ENCODE results near the gene GALNT10. TPM values are rescaled to one million over a fixed set of nuclear protein-coding genes. Genes with fewer than 3 reads are reported as not detected.

GALNT10 gene
- total and polyA plus RNA-seq, 9 of the 15 experiments (the other 6 are each of a cell fraction or from before 2014, with no cell fraction given): 4.6 to 37.1 (median 13.3) TPM

- Histone ChIP-seq H3K9me1 (ENCODE audit: control insufficient read depth, insufficient read depth, low read length) (no peaks in the 10 kb centered on the region), H3K27me3 (ENCODE audit: control insufficient read depth in 2 of 2, insufficient read depth in 2 of 2, low read length in 2 of 2) (peaks cover 8 to 10% of the 10 kb centered on the region in 2 experiments), H4K20me1 (replicated peaks; ENCODE audit: control insufficient read depth, insufficient read depth, low read length) (0 out of 2 replicates have a peak, but pooled peaks cover 2% of the 10 kb centered on the region), H3K79me2 (ENCODE audit: control insufficient read depth, insufficient read depth, low read length) (no peaks in the 10 kb centered on the region), H3K4me2 (ENCODE audit: insufficient read depth, low read length) (no peak overlapping the region), H3K4me3 (no peak overlapping the region), H3K27ac (ENCODE audit: extremely low read depth, low read depth, low read length) (no peak overlapping the region), H3K36me3 (ENCODE audit: control insufficient read depth, insufficient read depth, low read length) (no peaks in the 10 kb centered on the region), H3K4me1 (replicated peaks in 1 of 2; ENCODE audit: control insufficient read depth in 2 of 2, insufficient read depth in 2 of 2, low read length in 2 of 2) (no peaks in the 10 kb centered on the region), H3K9me3 (replicated peaks; ENCODE audit: control insufficient read depth, insufficient read depth, low read depth, low read length) (no peaks in the 10 kb centered on the region; the same call in 1 of the 2 replicates), H3K9ac (ENCODE audit: insufficient read depth in 1 of 2, low read depth in 2 of 2, low read length in 2 of 2) (no peak overlapping the region), H2AFZ (ENCODE audit: low read depth, low read length) (no peak overlapping the region)
- ChIA-PET POLR2A (interaction anchor here (0.6 to 1.0 kb wide), 3 partner anchors 9 to 1364 kb away, joined by 3 to 4 read pairs (median 4); no protein-coding TSS in a partner anchor), CTCF (ENCODE audit: low intra/inter-chr PET ratio) (no interaction called here)
- no TSS peak for BruUV-seq (replicated peaks)
- WGBS (ENCODE audit: insufficient coverage, low coverage, missing lambda C conversion rate): 2% methylated on average over 5 of the region's 5 CpGs
- no peak for ATAC-seq
- DNase-seq (ENCODE audit: extremely low read depth in 1 of 4, low spot score in 3 of 4): no peak
- intact Hi-C loops (cut with micrococcal nuclease): loop anchor here (5.0 kb wide), 2 partner anchors 394 to 494 kb away; no protein-coding TSS in a partner anchor
- no peak for FAIRE-seq
- in situ Hi-C loops (cut with MboI): loop anchor here (5.0 kb wide), 1 partner anchor 141 kb away; no protein-coding TSS in a partner anchor
- no peak for TF ChIP-seq ZHX1 (conservative IDR thresholded peaks at IDR 0.05; ENCODE audit: low read length)
- no peak for TF ChIP-seq HMG20A (CRISPR knock-in tag; conservative IDR thresholded peaks at IDR 0.05)
- TF ChIP-seq GTF3C2 (IDR thresholded peaks at IDR 0.05; ENCODE audit: borderline replicate concordance, extremely low read depth, insufficient read length): no peak
- no peak for TF ChIP-seq ARID3A (IDR thresholded peaks at IDR 0.05; ENCODE audit: borderline replicate concordance, low read depth, low read length)
- no peak for TF ChIP-seq ZNF780A (CRISPR knock-in tag; IDR thresholded peaks at IDR 0.05)
- no peak for TF ChIP-seq BRCA1 (IDR thresholded peaks at IDR 0.05)
- TF ChIP-seq BRCA1 (CRISPR knock-in tag; IDR thresholded peaks at IDR 0.05): no peak
- no peak for TF ChIP-seq ZC3H8 (IDR thresholded peaks at IDR 0.05)
- TF ChIP-seq EP400 (IDR thresholded peaks at IDR 0.05): no peak
- TF ChIP-seq JUN (IDR thresholded peaks at IDR 0.05; ENCODE audit: borderline replicate concordance, low read depth, low read length): no peak
- TF ChIP-seq JUN (CRISPR knock-in tag; IDR thresholded peaks at IDR 0.05; ENCODE audit: borderline replicate concordance): no peak
- TF ChIP-seq CBX8 (IDR thresholded peaks at IDR 0.05; ENCODE audit: borderline replicate concordance, extremely low read depth, low read depth, low read length, poor library complexity, severe bottlenecking): no peak
- no peak for TF ChIP-seq ARHGAP35 (IDR thresholded peaks at IDR 0.05; ENCODE audit: partially characterized antibody)
These were observed 275.6 kb downstream of the GALNT10 start for GRCh38 chr5:154466147-154466546.

All from K562 (cell line).